IgD-negative memory B cell (primary cell): Measurements from ENCODE around the gene ZNF33A. TPM values are rescaled to one million over a fixed set of nuclear protein-coding genes. Genes with fewer than 3 reads are reported as not detected.
"Not testable (repeated sequence)": the region's sequence is repeated elsewhere in the genome, so short reads cannot be mapped to it uniquely, and the experiment has no call there.

Experiments used
- H3K27ac Mint-ChIP-seq, 3 donors: one replicate each; pipeline ENCODE4 v1.8.0; 2020 to 2022; ENCODE audit warnings: mild to moderate bottlenecking in 3 of 3, mixed read lengths in 3 of 3, moderate library complexity in 1 of 3
- H3K27me3 Mint-ChIP-seq: one replicate; pipeline ENCODE4 v1.8.0; 2021; ENCODE audit warnings: mixed read lengths
- H3K36me3 Mint-ChIP-seq: one replicate; pipeline ENCODE4 v1.8.0; 2020; ENCODE audit warnings: mild to moderate bottlenecking, mixed read lengths
- H3K4me1 Mint-ChIP-seq, 3 donors: one replicate each; pipeline ENCODE4 v1.8.0; 2020 to 2022; ENCODE audit warnings: mixed read lengths in 3 of 3, mild to moderate bottlenecking in 1 of 3
- H3K4me3 Mint-ChIP-seq, 4 donors: one replicate each; pipeline ENCODE4 v1.8.0; 2020 to 2022; ENCODE audit warnings: mild to moderate bottlenecking in 4 of 4, mixed read lengths in 4 of 4, moderate library complexity in 3 of 4
- H3K9me3 Mint-ChIP-seq, 3 donors: one replicate each; pipeline ENCODE4 v1.8.0; 2020 to 2021; ENCODE audit warnings: mixed read lengths in 3 of 3, mild to moderate bottlenecking in 1 of 3
- polyA plus RNA-seq: library from polyadenylated mRNA; unstranded; fragments of 300-500 nt; fragmentation: Illumina TruSeq; gene quantifications from one replicate; pipeline ENCODE4 v1.2.3, GENCODE V29; 2021

Gene ZNF33A
- polyA plus RNA-seq, 1 donor from 2014 or later = 25.0 TPM

GRCh38 chr10:38076687-38077086 is 66.2 kb downstream of the ZNF33A start:
- H3K27me3 Mint-ChIP-seq = no peaks in the 10 kb centered on the region
- no peaks in the 10 kb centered on the region for H3K36me3 Mint-ChIP-seq
- no peak overlapping the region for H3K4me3 Mint-ChIP-seq
- H3K27ac Mint-ChIP-seq = no peak overlapping the region
- peaks cover 2 to 4% (median 2%) of the 10 kb centered on the region in 3 donors for H3K4me1 Mint-ChIP-seq
- H3K9me3 Mint-ChIP-seq = peaks cover 10 to 34% (median 28%) of the 10 kb centered on the region in 3 donors

DNA sequence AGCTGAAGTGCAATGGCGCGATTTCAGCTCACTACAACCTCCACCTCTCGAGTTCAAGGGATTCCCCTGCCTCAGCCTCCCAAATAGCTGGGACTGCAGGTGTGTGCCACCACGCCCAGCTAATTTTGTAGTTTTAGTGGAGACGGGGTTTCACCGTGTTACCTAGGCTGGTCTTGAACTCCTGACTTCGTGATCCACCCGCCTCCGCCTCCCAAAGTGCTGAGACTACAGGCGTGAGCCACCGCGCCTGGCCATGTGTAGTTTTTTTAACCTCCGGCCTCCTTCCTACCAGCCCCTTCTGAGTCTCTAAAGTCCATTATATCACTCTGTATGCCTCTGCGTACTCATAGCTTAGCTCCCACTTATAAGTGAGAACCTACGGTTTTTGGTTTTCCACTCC is 82.8 kb downstream of the ZNF33A start:
- not testable (repeated sequence) for H3K9me3 Mint-ChIP-seq, H3K27me3 Mint-ChIP-seq
- peak overlapping the region in 1 of 3 donors; percentile 96 for H3K27ac Mint-ChIP-seq
- peaks cover 12% of the 10 kb centered on the region for H3K36me3 Mint-ChIP-seq
- peak overlapping the region; percentile 92 to 95 (median 93) for H3K4me3 Mint-ChIP-seq
- H3K4me1 Mint-ChIP-seq = peaks cover 16 to 18% (median 18%) of the 10 kb centered on the region in 3 donors

DNA sequence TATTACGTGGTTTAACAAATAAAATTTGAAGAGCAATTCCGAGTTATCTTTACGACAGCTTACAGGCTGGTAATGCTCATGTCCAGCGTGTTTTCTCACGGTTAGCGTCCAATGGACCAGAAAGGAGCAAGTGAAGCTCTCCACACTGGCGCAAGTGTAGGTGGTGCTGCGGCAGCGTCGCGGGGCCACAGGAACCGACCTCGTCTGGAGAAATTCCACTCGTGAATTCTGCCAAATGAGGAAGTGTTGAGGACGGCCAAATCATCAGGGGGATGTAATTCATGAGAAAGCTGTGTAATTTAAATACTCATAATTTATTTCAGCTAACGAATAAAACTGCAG is 83.3 kb downstream of the ZNF33A start:
- Mint-ChIP-seq H3K4me3 (peak overlapping the region; percentile 92 to 95 (median 93)), H3K27ac (peak overlapping the region; percentile 36 to 96 (median 94)), H3K9me3 (peaks cover 0 to 9% (median 0%) of the 10 kb centered on the region in 3 donors), H3K36me3 (peaks cover 15% of the 10 kb centered on the region), H3K27me3 (no peaks in the 10 kb centered on the region), H3K4me1 (peaks cover 16 to 18% (median 18%) of the 10 kb centered on the region in 3 donors)

DNA sequence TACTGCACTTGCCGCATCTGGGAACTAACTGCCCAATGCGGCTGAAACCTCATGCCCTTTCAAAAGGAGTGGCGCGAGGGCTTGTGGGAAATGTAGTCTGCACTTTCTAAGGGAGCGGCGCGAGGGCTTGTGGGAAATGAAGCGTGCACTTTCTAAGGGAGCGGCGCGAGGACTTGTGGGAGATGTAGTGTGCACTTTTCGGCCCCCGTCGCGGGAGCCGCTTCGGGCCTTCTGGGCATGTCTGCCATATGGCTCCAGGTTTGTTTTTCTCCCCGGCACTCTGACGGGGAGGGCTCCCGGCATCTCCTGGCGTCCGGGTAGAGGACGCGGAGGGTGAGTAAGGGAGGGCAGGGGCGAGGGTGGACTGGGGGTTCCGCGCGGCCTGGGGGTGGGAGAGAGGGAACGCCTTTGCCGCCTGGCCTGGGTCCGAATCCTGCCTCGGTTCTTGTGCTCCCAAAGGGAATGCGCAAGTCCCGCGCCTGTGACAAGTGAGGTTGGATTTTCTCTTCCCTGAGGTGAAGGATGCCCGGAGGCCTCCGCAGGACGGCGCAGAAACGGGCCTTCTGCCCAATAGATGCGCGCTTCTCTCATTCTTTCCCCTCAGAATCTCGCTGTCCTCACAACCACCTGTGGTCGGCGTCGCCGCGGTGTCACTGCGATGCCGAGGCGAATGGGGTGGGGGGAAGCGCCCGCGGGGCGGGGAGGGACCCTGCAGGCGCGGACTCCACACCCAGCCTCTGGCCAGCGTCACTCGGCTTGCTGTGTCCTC is 83.9 kb downstream of the ZNF33A start, which contains the start of gene ZNF37A:
ZNF37A (plus strand) TSS at position 180 of the 769 bp plus-strand sequence. CDS start 2,281 bp downstream, outside the sequence.
- Mint-ChIP-seq H3K27ac (peak within 1 kb of the TSS; percentile 36 to 96 (median 94)), H3K9me3 (peaks cover 0 to 14% (median 2%) of the 10 kb centered on the region in 3 donors), H3K36me3 (peaks cover 20% of the 10 kb centered on the region), H3K4me1 (peaks cover 16 to 18% (median 18%) of the 10 kb centered on the region in 3 donors), H3K4me3 (peak within 1 kb of the TSS; percentile 92 to 95 (median 93)), H3K27me3 (no peaks in the 10 kb centered on the region)

DNA sequence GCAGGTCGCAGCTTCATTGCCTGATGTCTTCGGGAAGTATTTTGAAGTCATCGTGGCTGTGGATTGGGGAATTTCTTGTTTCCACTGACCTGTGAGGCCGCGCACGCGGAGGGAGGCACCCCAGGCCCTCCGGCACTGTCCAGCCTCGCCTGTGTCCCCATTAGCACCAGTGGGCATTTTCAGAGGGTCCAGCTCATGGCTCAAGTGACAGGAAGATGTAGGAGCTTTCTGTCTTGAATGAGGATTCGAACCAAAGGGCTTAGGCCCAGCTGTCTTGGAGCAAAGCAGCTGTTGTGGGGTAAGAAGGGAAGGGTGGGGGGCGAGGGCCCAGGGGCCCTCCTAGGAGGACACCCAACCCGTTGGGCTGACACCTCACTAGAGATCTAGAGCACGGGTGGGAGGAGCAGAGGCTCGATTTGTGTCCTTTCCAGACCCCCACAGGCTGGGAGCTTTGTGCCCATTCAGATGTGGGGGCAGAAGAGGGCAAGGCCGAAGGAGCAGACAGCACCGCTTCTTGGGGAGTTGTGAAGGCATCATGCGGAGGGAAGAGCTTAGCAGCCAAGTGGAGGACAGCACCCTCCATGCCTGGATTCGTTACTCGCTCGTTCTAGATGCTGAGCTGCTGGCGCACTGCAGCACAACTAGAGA is 84.6 kb downstream of the ZNF33A start:
- Mint-ChIP-seq H3K4me1 (peaks cover 16 to 18% (median 18%) of the 10 kb centered on the region in 3 donors), H3K36me3 (peaks cover 25% of the 10 kb centered on the region), H3K27ac (peak overlapping the region; percentile 36 to 96 (median 94)), H3K27me3 (no peaks in the 10 kb centered on the region), H3K4me3 (peak overlapping the region; percentile 92 to 95 (median 93)), H3K9me3 (peaks cover 0 to 20% (median 6%) of the 10 kb centered on the region in 3 donors)

DNA sequence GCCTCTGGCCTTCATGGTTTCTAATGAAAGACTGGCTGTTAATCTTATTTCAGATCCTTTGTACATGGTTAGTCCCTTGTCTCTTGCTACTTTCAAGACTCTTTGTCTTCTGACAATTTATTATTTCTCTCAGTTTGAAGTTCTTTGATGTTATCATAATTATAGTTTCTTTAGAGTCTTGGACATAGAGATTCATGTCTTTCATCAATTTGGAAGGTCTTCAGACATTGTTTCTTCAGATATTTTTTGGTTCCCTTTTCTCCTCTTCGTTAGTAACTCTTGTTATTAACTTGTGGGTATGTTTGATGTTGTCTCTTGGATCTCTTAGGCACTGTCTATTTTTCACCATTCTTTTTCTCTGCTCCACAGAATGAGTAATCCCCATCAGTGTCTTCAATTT is 92.4 kb downstream of the ZNF33A start:
- Mint-ChIP-seq H3K4me1 (peaks cover under 1 to 9% (median 5%) of the 10 kb centered on the region in 3 donors), H3K9me3 (peaks cover 16 to 58% (median 32%) of the 10 kb centered on the region in 3 donors), H3K27me3 (no peaks in the 10 kb centered on the region), H3K36me3 (peaks cover 55% of the 10 kb centered on the region), H3K4me3 (peak overlapping the region in 2 of 4 donors; percentile 13 to 63), H3K27ac (no peak overlapping the region)

DNA sequence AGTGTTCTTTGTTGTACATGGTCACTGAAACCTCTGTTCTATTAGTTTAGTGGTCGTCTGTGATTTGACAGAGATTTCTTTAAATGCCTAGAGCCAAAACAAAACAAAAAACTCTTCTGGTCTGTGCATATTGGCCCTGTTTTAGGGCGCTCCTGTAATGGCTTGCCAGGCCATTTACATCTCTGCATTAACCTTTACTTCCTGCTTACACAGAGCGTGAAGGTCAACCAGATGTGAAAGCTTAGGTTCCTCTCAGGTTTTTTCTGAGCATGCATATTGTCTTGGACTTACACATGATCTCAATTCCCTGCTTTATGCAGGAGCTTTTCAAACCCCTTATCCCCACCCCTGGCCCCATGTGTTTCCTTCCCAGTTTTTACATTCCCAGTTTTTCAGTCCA is 93.3 kb downstream of the ZNF33A start:
- Mint-ChIP-seq H3K27ac (peak overlapping the region in 1 of 3 donors; percentile 53), H3K9me3 (peaks cover 19 to 55% (median 40%) of the 10 kb centered on the region in 3 donors)

GRCh38 chr10:38112159-38112558 is 101.7 kb downstream of the ZNF33A start:
- H3K36me3 Mint-ChIP-seq = peaks cover 39% of the 10 kb centered on the region
- no peaks in the 10 kb centered on the region for H3K27me3 Mint-ChIP-seq
- no peak overlapping the region for H3K4me3 Mint-ChIP-seq
- H3K9me3 Mint-ChIP-seq = peaks cover 16 to 57% (median 39%) of the 10 kb centered on the region in 3 donors
- peaks cover 0 to 4% (median 0%) of the 10 kb centered on the region in 3 donors for H3K4me1 Mint-ChIP-seq
- H3K27ac Mint-ChIP-seq = no peak overlapping the region

More for the DNA sequence above, 93.3 kb downstream of the ZNF33A start:
- Mint-ChIP-seq H3K4me1 (peaks cover 0 to 6% (median 5%) of the 10 kb centered on the region in 3 donors), H3K4me3 (no peak overlapping the region), H3K27me3 (no peaks in the 10 kb centered on the region), H3K36me3 (peaks cover 53% of the 10 kb centered on the region)

Other genes starting within 250 kb of the ZNF33A start
- 8.8 TPM for gene ZNF248, start 153.1 kb upstream of the ZNF33A start, polyA plus RNA-seq
- gene ZNF25, start 34.0 kb upstream of the ZNF33A start, polyA plus RNA-seq = 3.2 TPM
- gene ZNF37A, start 83.7 kb downstream of the ZNF33A start, polyA plus RNA-seq = 6.2 TPM